Panc1 (cell line): ENCODE measurements around the gene ZNF683. TPM values are rescaled to one million over a fixed set of nuclear protein-coding genes. Genes with fewer than 3 reads are reported as not detected.

ENCODE experiments used
- ATAC-seq: fragments of 200-7000 bp; cut with Tn5 transposase; 2 replicates; pipeline ENCODE4 v1.9.1; 2020; ENCODE audit warnings: mild to moderate bottlenecking, moderate library complexity
- BruUV-seq: library from RNA; stranded (reverse); fragments of 400-500 nt; replicated peaks from 2 replicates; lab custom pipeline; 2021; lab: Mats Ljungman, UMichigan
- CTCF ChIA-PET: fragments of 300-600 bp; sonication (Branson Sonifier 250); formaldehyde crosslinking; loops from one replicate; lab custom pipeline; 2022; ENCODE audit warnings: antibody characterized with exemption; lab: Charles Lee
- POLR2A ChIA-PET: fragments of 300-600 bp; sonication (Branson Sonifier 250); formaldehyde crosslinking; loops from one replicate; lab custom pipeline; 2022; ENCODE audit warnings: antibody characterized with exemption; lab: Charles Lee
- DNase-seq: peaks from one replicate; pipeline ENCODE4 v3.0.0-alpha.2; 2010; ENCODE audit warnings: low read depth, low spot score
- H3K27ac ChIP-seq: 2 replicates; pipeline ENCODE4 v1.5.1; 2011; ENCODE audit warnings: mild to moderate bottlenecking, low read length, inconsistent platforms
- H3K27me3 ChIP-seq: fragments of 200-500 bp; sonication (Bioruptor generic); 2 replicates; pipeline ENCODE4 v1.6.0; 2014; ENCODE audit warnings: low read length, inconsistent platforms; ENCODE audit not compliant: control insufficient read depth, insufficient read depth
- H3K36me3 ChIP-seq: fragments of 200-500 bp; sonication (Bioruptor generic); 2 replicates; pipeline ENCODE4 v1.5.1; 2014; ENCODE audit warnings: inconsistent platforms, mild to moderate bottlenecking, low read length, moderate library complexity; ENCODE audit not compliant: control insufficient read depth, insufficient read depth
- H3K4me1 ChIP-seq: 2 replicates; pipeline ENCODE4 v1.5.1; 2011; ENCODE audit warnings: inconsistent platforms, mild to moderate bottlenecking, low read length, moderate library complexity; ENCODE audit not compliant: control insufficient read depth, insufficient read depth
- H3K4me3 ChIP-seq, 2 experiments: 2 replicates each; pipeline ENCODE4 v1.5.1; 2011 to 2012; ENCODE audit warnings: low read depth in 2 of 2, low read length in 2 of 2, mild to moderate bottlenecking in 2 of 2, inconsistent platforms in 1 of 2, moderate library complexity in 1 of 2
- H3K9me3 ChIP-seq: fragments of 200-500 bp; sonication (Bioruptor generic); 2 replicates; pipeline ENCODE4 v1.5.1; 2014; ENCODE audit warnings: low read depth, mild to moderate bottlenecking, inconsistent platforms, low read length, moderate library complexity; ENCODE audit not compliant: control insufficient read depth, insufficient read depth
- POLR2AphosphoS5 ChIP-seq: IDR thresholded peaks from 2 replicates; pipeline ENCODE4 v1.6.1; 2012; ENCODE audit warnings: mild to moderate bottlenecking, low read depth, low read length, moderate library complexity
- SIN3A ChIP-seq: IDR thresholded peaks from 2 replicates; pipeline ENCODE4 v1.6.1; 2012; ENCODE audit warnings: low read depth, mild to moderate bottlenecking, low read length, moderate library complexity, borderline replicate concordance; ENCODE audit not compliant: insufficient read depth
- TCF7L2 ChIP-seq: IDR thresholded peaks from 2 replicates; pipeline ENCODE4 v1.6.1; 2011; ENCODE audit warnings: mild to moderate bottlenecking, low read depth, low read length, inconsistent platforms
- in situ Hi-C: cut with HindIII; loops from 2 replicates; pipeline ENCODE4 v1.10.0; 2016; ENCODE audit warnings: low sequenced_read_pairs, low pct_unique_long_range_greater_than_20kb
- intact Hi-C: fragments of 100-400 bp; cut with micrococcal nuclease; formaldehyde crosslinking; loops from one replicate; pipeline ENCODE4 v1.10.0; 2022; ENCODE audit not compliant: unreplicated experiment
- total RNA-seq: library from RNA; stranded (reverse); gene quantifications from one replicate; pipeline ENCODE4 v1.2.1, GENCODE V29; 2021; ENCODE audit not compliant: unreplicated experiment
- TF ChIP-seq, protein P1 (sequence below): fragments of 450-650 bp; IDR thresholded peaks from 2 replicates; pipeline ENCODE4 v1.5.1; 2017; ENCODE audit warnings: mild to moderate bottlenecking
- TF ChIP-seq, protein P2 (sequence below), 2 experiments: IDR thresholded peaks; 2 replicates each; pipeline ENCODE4 v1.6.1; 2011 to 2012; ENCODE audit warnings: low read depth in 2 of 2, control low read depth in 1 of 2, low read length in 1 of 2, mild to moderate bottlenecking in 1 of 2, moderate library complexity in 1 of 2; ENCODE audit not compliant: insufficient read depth in 1 of 2

The ZNF683 gene
- total RNA-seq, 1 experiment from 2014 or later = not detected

DNA sequence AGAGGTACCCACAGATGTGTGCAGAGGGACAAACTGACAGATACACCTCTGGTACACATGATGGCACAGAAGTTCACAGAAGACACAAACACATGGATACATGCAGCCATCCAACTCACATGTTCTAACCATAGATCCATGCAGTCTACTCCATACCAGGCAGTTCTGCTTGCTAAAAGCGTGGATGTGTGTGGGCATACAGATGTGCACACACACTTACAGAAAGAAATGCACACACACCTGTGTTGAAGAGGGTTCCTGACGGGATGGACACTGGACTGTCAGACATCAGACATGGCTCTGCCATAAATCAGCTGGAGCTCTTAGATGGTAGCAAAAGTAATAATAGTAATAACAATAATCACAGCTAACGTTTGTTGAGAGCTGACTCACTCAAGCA is 48.0 kb downstream of the ZNF683 start:
- Histone ChIP-seq H3K36me3 (no peaks in the 10 kb centered on the region), H3K27ac (no peak overlapping the region), H3K4me1 (no peaks in the 10 kb centered on the region), H3K27me3 (no peaks in the 10 kb centered on the region), H3K9me3 (no peaks in the 10 kb centered on the region), H3K4me3 (no peak overlapping the region)
- ChIA-PET CTCF (no interaction called here), POLR2A (no interaction called here)
- in situ Hi-C loops (no loop called here), intact Hi-C loops (no loop called here)
- DNase-seq = no peak
- ATAC-seq = no peak
- TF ChIP-seq TCF7L2 (no peak), POLR2AphosphoS5 (no peak), SIN3A (no peak)
- TF ChIP-seq, protein P1, sequence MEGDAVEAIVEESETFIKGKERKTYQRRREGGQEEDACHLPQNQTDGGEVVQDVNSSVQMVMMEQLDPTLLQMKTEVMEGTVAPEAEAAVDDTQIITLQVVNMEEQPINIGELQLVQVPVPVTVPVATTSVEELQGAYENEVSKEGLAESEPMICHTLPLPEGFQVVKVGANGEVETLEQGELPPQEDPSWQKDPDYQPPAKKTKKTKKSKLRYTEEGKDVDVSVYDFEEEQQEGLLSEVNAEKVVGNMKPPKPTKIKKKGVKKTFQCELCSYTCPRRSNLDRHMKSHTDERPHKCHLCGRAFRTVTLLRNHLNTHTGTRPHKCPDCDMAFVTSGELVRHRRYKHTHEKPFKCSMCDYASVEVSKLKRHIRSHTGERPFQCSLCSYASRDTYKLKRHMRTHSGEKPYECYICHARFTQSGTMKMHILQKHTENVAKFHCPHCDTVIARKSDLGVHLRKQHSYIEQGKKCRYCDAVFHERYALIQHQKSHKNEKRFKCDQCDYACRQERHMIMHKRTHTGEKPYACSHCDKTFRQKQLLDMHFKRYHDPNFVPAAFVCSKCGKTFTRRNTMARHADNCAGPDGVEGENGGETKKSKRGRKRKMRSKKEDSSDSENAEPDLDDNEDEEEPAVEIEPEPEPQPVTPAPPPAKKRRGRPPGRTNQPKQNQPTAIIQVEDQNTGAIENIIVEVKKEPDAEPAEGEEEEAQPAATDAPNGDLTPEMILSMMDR = no peak
- TF ChIP-seq, protein P2, sequence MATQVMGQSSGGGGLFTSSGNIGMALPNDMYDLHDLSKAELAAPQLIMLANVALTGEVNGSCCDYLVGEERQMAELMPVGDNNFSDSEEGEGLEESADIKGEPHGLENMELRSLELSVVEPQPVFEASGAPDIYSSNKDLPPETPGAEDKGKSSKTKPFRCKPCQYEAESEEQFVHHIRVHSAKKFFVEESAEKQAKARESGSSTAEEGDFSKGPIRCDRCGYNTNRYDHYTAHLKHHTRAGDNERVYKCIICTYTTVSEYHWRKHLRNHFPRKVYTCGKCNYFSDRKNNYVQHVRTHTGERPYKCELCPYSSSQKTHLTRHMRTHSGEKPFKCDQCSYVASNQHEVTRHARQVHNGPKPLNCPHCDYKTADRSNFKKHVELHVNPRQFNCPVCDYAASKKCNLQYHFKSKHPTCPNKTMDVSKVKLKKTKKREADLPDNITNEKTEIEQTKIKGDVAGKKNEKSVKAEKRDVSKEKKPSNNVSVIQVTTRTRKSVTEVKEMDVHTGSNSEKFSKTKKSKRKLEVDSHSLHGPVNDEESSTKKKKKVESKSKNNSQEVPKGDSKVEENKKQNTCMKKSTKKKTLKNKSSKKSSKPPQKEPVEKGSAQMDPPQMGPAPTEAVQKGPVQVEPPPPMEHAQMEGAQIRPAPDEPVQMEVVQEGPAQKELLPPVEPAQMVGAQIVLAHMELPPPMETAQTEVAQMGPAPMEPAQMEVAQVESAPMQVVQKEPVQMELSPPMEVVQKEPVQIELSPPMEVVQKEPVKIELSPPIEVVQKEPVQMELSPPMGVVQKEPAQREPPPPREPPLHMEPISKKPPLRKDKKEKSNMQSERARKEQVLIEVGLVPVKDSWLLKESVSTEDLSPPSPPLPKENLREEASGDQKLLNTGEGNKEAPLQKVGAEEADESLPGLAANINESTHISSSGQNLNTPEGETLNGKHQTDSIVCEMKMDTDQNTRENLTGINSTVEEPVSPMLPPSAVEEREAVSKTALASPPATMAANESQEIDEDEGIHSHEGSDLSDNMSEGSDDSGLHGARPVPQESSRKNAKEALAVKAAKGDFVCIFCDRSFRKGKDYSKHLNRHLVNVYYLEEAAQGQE (IDR thresholded peaks at IDR 0.05; ENCODE audit: insufficient read depth in 1 of 2, low read depth in 2 of 2, low read length in 1 of 2) = no peak
- no TSS peak for BruUV-seq

DNA sequence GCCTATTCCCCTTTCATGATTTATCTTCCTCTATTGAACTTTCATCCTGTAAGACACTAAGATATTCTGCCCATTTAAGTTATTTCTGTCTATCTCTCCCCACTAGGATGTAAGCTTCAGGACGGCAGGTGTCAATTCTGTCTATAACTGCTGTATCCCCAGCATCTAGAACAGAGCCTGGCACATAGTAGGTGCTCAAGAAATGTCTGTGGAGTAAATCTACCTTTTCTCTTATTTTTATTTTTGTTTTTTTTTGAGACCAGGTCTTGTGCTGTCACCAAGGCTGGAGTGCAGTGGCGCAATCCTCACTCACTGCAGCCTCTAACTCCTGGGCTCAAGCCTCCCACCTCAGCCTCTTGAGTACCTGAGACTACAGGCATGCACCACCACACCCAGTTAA is 49.2 kb downstream of the ZNF683 start:
- intact Hi-C loops = no loop called here
- no peak overlapping the region for H3K27ac ChIP-seq
- no TSS peak for BruUV-seq
- ChIA-PET POLR2A (no interaction called here), CTCF (interaction anchor here (0.7 kb wide), 1 partner anchor 94 kb away, joined by 7 read pairs; no protein-coding TSS in a partner anchor)
- ATAC-seq (no peak), DNase-seq (no peak)
- H3K9me3 ChIP-seq = no peaks in the 10 kb centered on the region
- no peaks in the 10 kb centered on the region for H3K36me3 ChIP-seq
- in situ Hi-C loops = no loop called here
- TF ChIP-seq POLR2AphosphoS5 (no peak), SIN3A (no peak), TCF7L2 (no peak)
- TF ChIP-seq, protein P2 (IDR thresholded peaks at IDR 0.05; ENCODE audit: insufficient read depth in 1 of 2, low read depth in 2 of 2, low read length in 1 of 2) = no peak
- TF ChIP-seq, protein P1 = no peak
- H3K27me3 ChIP-seq = no peaks in the 10 kb centered on the region
- no peak overlapping the region for H3K4me3 ChIP-seq
- no peaks in the 10 kb centered on the region for H3K4me1 ChIP-seq
